Astrocyte of the spinal cord (primary cell): ENCODE data around the gene PCYT1B.

Experiments used
- DNase-seq: peaks from one replicate; pipeline ENCODE4 v3.0.0; 2011; ENCODE audit warnings: low read depth, low spot score
- H3K4me3 ChIP-seq: 2 replicates; pipeline ENCODE4 v1.5.1; 2011; ENCODE audit warnings: low read depth, mild to moderate bottlenecking, low read length, moderate library complexity
- in situ Hi-C: cut with HindIII; loops from 2 replicates; pipeline ENCODE4 v1.10.0; 2017; ENCODE audit warnings: low sequenced_read_pairs
- TF ChIP-seq, protein P1 (sequence below): IDR thresholded peaks from 2 replicates; pipeline ENCODE4 v1.5.1; 2012; ENCODE audit warnings: low read depth, mild to moderate bottlenecking, low read length, inconsistent platforms

Gene PCYT1B

DNA sequence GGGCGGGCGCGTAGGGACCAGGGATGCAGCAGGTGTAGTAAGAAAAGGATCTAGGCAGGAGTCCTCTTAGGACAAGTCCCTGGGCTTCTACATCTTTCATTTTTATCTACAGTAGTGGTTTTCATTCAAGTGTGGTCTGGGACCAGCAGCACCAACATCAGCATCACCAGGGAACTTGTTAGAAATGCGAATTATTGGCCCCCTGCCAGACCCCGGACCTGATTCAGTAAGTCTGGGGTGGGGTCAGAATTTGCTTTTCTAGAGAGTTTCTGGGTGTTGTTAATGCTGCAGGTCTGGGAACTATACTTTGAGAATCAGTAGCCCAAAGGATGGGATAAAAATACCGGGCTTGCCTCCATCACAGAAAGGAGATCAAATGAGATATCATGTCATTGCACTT lies 1.3 kb upstream of the PCYT1B start:
- TF ChIP-seq, protein P1, sequence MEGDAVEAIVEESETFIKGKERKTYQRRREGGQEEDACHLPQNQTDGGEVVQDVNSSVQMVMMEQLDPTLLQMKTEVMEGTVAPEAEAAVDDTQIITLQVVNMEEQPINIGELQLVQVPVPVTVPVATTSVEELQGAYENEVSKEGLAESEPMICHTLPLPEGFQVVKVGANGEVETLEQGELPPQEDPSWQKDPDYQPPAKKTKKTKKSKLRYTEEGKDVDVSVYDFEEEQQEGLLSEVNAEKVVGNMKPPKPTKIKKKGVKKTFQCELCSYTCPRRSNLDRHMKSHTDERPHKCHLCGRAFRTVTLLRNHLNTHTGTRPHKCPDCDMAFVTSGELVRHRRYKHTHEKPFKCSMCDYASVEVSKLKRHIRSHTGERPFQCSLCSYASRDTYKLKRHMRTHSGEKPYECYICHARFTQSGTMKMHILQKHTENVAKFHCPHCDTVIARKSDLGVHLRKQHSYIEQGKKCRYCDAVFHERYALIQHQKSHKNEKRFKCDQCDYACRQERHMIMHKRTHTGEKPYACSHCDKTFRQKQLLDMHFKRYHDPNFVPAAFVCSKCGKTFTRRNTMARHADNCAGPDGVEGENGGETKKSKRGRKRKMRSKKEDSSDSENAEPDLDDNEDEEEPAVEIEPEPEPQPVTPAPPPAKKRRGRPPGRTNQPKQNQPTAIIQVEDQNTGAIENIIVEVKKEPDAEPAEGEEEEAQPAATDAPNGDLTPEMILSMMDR: no peak
- no peak for DNase-seq
- in situ Hi-C loops: no loop called here
- H3K4me3 ChIP-seq: no peak overlapping the region

DNA sequence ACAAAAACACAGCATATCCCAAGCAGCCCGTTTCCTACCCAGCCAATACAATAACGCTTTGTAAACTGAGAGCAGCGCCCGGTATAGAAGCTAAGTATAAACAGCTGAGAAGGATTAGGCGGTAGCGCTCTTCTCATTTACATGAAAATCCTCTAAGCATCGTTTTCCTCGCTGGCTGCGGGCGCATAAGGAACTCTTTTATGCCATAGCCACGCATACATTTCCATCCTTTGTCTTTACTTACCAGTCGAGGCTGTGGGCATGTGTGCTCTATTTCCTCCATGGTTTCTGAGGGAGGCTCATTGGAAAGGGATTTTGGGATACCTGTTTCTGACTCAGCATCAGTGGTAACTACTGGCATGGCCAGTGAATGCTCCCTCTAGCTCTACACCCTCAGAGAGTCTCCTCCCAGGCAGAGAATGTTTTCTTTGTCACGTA lies 383 bp downstream of the PCYT1B start:
- in situ Hi-C loops: no loop called here
- peak overlapping the region; percentile 16 for H3K4me3 ChIP-seq
- TF ChIP-seq, protein P1: no peak
- DNase-seq: no peak

DNA sequence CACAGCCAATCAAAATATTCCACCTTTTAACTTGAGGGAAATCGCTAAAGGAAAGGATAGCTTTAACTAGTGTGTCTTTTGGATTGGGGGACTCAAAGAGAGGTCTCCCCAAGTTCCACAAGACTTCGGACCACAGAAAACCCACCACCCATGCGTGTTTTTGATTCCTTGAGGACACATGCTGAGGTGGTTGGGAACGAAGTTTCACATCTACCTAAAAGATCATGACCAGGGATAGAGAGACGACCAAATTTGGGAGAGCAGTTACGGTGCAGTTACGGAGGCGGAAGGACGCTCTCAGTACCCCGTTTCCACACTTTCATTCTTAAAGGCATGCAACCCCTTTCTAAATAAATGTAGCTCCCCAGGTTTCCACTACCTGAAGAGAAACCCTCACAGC lies 1.1 kb downstream of the PCYT1B start:
- TF ChIP-seq, protein P1: no peak
- no peak for DNase-seq
- peak overlapping the region; percentile 16 for H3K4me3 ChIP-seq
- in situ Hi-C loops: no loop called here

DNA sequence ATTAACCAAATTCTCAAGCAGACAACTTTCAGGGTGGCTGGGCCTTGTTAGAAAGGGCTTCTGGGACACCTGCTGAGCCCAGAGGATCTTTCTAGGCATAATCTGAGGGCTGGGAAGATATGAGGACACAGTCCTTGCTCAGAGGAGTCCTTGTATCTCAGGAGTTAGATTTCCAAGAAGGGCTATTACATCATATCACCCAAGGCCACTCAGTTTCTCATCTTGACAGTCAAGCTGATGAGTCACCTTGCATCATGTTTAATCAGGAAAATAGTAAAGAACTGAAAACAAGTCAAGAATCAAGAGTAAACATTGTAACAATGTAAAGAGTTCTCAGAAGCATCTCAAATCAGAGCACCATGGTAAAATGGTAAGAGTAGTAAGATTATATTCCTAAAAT lies 4.0 kb downstream of the PCYT1B start:
- DNase-seq: no peak
- in situ Hi-C loops: no loop called here
- TF ChIP-seq, protein P1: no peak
- H3K4me3 ChIP-seq: no peak overlapping the region

DNA sequence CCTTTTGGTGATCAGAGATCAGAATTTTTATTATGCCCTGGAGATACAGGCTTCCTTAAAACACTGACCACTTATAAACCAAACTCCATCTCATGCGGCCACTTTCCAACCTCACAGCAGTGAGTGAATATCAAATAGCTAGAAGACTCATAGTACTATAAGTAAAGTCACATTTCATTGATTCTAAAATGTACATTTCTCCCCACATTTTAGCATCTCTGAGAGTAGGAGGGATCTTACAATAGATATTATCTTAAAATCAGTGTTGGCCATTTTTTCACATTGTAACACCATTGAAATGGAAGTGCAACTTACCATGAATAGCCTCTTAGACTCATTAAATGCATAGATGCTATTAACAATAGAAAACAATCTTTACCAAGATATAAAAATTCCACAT lies 17.4 kb downstream of the PCYT1B start:
- DNase-seq: no peak
- H3K4me3 ChIP-seq: no peak overlapping the region
- in situ Hi-C loops: no loop called here
- TF ChIP-seq, protein P1: no peak

DNA sequence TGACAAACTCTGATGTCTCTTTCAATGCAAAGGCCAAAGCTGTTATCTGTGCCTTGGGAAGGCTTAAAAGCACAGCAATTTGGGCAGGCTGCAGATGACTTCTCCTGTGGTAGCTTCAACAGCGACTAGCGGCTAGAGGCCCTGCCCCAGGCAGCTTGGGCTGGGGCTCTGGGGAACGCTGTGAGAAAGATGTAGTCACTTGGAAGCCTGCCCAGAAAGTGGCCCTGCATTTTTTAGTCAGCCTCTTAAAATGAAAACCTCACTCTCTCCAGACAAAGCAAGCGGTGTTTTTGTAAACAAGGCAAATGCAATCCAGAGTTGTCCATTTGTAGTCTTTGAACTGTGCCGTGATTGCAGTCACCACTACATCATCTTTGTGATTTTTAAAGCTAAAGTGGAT lies 27.5 kb downstream of the PCYT1B start:
- peak; percentile 58 for DNase-seq
- TF ChIP-seq, protein P1: no peak
- H3K4me3 ChIP-seq: no peak overlapping the region
- in situ Hi-C loops: no loop called here

DNA sequence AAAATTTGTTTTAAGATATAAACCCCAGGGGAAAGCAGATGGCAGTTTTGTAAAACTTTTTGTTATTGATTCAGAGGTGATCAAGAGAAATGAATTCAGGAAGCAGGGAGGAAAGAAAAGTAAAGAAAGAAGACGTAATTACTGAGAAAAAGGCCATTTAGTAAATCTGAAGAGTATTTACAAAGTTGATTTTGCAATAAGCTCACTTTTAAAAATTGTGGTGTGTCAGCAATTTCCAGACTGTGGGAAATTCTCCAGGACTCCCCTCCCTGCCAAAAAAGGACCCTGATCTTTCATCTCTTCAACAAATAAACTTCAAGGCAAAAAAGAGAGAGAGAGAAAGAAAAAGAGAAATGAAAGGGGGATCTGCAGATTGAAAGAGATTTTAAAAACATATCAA lies 36.6 kb downstream of the PCYT1B start:
- TF ChIP-seq, protein P1: no peak
- in situ Hi-C loops: no loop called here
- H3K4me3 ChIP-seq: no peak overlapping the region
- DNase-seq: no peak
